Body of pancreas (tissue), 4 donors: ENCODE results near the gene CPEB1.

Experiments
- POLR2A ChIP-seq, 3 donors: fragments of 450-650 bp; IDR thresholded peaks; one replicate each; pipeline ENCODE4 v1.6.1; 2016; ENCODE audit warnings: antibody characterized with exemption in 3 of 3, mild to moderate bottlenecking in 2 of 3
- TF ChIP-seq, protein P1 (sequence below), 7 experiments: fragments of 450-650 bp in 4 of 7; fragments of 200-600 bp in 3 of 7; sonication (generic) in 3 of 7; IDR thresholded peaks; one replicate each; pipeline ENCODE4 v1.5.1; 2016 to 2019; ENCODE audit warnings: antibody characterized with exemption in 7 of 7

DNA sequence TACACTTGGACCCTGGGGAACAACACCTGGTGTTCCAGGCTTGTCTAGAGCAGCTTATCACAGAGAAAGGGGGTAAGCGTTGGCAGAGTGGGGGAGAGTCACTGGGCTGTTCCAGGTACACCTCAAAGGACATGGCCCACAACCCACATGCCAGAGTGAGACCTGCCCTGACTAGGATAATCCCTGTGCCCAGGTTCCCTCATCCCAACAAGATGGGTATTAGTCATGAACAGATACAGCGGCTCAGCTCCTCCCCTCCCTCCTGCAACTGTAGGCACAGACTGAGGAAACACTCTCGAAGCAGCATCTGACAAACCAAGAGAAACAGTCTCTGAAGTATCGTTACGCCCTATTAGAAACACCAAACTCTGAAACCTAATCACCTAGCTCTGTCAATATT lies 74.9 kb downstream of the CPEB1 start:
- TF ChIP-seq POLR2A (IDR thresholded peaks at IDR 0.05), result no peak
- TF ChIP-seq, protein P1, sequence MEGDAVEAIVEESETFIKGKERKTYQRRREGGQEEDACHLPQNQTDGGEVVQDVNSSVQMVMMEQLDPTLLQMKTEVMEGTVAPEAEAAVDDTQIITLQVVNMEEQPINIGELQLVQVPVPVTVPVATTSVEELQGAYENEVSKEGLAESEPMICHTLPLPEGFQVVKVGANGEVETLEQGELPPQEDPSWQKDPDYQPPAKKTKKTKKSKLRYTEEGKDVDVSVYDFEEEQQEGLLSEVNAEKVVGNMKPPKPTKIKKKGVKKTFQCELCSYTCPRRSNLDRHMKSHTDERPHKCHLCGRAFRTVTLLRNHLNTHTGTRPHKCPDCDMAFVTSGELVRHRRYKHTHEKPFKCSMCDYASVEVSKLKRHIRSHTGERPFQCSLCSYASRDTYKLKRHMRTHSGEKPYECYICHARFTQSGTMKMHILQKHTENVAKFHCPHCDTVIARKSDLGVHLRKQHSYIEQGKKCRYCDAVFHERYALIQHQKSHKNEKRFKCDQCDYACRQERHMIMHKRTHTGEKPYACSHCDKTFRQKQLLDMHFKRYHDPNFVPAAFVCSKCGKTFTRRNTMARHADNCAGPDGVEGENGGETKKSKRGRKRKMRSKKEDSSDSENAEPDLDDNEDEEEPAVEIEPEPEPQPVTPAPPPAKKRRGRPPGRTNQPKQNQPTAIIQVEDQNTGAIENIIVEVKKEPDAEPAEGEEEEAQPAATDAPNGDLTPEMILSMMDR (IDR thresholded peaks at IDR 0.05), result no peak
